Measurements from ENCODE around the gene STON1. TPM values are rescaled to one million over a fixed set of nuclear protein-coding genes. Genes with fewer than 3 reads are reported as not detected.
"Not testable (repeated sequence)": the region's sequence is repeated elsewhere in the genome, so short reads cannot be mapped to it uniquely, and the experiment has no call there.

The STON1 gene
- total RNA-seq, 1 donor from 2014 or later, result 37.5 TPM

DNA sequence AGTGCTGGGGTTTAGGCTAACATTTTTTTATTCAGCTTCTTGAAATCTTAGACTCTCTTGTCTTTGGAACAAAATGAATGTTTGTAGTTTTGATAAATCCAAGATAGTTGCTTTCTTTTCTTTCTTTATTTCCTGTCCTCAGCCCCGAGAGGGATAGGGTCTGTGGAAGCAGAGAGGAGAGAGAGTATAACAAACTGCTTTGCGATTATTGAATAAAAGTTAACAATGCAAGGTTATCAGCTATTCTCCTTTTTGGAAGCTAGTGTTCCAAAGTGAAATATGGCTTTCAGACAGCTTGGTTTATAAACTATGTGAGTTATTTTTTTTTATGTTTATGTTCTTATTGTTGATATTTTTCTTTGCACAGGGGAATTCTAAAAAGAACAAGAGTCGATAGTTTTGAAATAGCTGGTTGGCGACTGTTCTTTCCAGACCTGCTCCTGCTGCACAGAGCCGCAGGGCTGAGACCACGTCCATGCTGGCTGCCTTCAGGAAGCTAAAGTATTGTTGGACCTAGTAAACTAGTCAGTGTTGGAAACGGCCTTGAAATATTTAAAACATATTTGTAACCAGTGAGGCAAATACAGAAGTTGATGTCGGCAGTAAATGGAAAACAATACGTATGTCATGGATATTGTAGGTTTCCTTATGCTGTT, 15.5 kb upstream of the STON1 start:
- Mint-ChIP-seq H3K27me3 (ENCODE audit: unreplicated experiment) (no peaks in the 10 kb centered on the region), H3K4me3 (ENCODE audit: unreplicated experiment) (no peak overlapping the region), H3K27ac (ENCODE audit: unreplicated experiment) (peak overlapping the region; percentile 91), H3K36me3 (ENCODE audit: unreplicated experiment) (peaks cover 21% of the 10 kb centered on the region), H3K9me3 (ENCODE audit: unreplicated experiment) (no peaks in the 10 kb centered on the region), H3K4me1 (ENCODE audit: unreplicated experiment) (peaks cover 57% of the 10 kb centered on the region)
- TF ChIP-seq, protein P1, sequence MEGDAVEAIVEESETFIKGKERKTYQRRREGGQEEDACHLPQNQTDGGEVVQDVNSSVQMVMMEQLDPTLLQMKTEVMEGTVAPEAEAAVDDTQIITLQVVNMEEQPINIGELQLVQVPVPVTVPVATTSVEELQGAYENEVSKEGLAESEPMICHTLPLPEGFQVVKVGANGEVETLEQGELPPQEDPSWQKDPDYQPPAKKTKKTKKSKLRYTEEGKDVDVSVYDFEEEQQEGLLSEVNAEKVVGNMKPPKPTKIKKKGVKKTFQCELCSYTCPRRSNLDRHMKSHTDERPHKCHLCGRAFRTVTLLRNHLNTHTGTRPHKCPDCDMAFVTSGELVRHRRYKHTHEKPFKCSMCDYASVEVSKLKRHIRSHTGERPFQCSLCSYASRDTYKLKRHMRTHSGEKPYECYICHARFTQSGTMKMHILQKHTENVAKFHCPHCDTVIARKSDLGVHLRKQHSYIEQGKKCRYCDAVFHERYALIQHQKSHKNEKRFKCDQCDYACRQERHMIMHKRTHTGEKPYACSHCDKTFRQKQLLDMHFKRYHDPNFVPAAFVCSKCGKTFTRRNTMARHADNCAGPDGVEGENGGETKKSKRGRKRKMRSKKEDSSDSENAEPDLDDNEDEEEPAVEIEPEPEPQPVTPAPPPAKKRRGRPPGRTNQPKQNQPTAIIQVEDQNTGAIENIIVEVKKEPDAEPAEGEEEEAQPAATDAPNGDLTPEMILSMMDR (IDR thresholded peaks at IDR 0.05), result no peak
- no peak for DNase-seq (ENCODE audit: extremely low spot score, unreplicated experiment)

DNA sequence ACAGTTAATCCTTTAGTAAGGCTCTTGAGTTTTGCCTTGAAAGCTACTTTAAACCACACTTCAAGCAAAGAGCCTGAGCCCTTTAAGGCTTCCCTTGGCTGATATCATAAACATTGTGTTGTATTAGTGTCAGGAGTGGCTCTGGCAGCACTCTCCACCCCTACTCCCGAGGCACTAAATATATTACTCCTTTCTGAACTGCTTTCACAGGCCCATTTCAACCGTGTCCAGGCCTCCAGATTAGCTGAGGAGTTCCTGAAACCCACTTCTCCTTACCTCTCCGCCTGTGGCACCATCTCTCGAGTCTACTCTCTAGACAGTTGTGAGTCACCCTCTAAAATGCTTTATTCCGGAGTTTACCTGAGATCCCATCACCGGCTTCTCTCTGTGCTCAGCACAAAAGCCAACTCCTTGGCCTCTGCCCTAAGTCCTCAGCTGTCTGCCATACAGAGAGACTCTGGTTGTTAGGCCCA, 14.4 kb upstream of the STON1 start:
- TF ChIP-seq, protein P1 (IDR thresholded peaks at IDR 0.05), result no peak
- Mint-ChIP-seq H3K27ac (ENCODE audit: unreplicated experiment) (peak overlapping the region; percentile 91), H3K4me1 (ENCODE audit: unreplicated experiment) (peaks cover 46% of the 10 kb centered on the region), H3K9me3 (ENCODE audit: unreplicated experiment) (no peaks in the 10 kb centered on the region), H3K36me3 (ENCODE audit: unreplicated experiment) (peaks cover 25% of the 10 kb centered on the region), H3K4me3 (ENCODE audit: unreplicated experiment) (no peak overlapping the region), H3K27me3 (ENCODE audit: unreplicated experiment) (no peaks in the 10 kb centered on the region)
- DNase-seq (ENCODE audit: extremely low spot score, unreplicated experiment), result no peak

DNA sequence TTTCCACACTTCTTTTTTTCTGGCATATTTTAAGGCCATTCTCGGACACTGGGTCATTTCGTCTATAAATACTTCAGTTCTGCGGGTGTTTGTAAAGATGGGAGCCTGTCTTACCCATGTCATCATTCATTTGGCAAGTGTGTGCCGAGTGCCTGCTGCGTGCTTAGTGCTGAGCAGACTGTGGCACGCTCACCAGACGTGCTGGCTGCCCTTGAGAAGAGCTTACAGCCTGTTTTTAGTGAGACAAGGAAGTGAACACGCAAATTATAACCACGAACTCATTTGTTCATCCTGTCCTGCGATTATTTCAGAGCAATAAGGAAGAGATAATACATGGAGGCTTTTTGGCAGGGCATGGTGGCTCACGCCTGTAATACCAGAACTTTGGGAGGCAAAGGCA, 10.4 kb upstream of the STON1 start:
- Mint-ChIP-seq H3K36me3 (ENCODE audit: unreplicated experiment) (peaks cover 28% of the 10 kb centered on the region), H3K27me3 (ENCODE audit: unreplicated experiment) (no peaks in the 10 kb centered on the region)

DNA sequence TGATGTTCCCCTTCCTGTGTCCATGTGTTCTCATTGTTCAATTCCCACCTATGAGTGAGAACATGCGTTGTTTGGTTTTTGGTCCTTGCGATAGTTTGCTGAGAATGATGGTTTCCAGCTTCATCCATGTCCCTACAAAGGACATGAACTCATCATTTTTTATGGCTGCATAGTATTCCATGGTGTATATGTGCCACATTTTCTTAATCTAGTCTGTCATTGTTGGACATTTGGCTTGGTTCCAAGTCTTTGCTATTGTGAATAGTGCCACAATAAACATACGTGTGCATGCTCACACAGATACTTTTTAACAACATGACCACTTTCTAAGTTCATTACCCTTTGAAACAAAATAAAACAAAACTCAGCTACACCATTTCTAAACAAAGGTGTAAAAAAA, 5.2 kb upstream of the STON1 start:
- not testable (repeated sequence) for DNase-seq (ENCODE audit: extremely low spot score, unreplicated experiment); H3K4me3 Mint-ChIP-seq (ENCODE audit: unreplicated experiment); H3K27ac Mint-ChIP-seq (ENCODE audit: unreplicated experiment); H3K27me3 Mint-ChIP-seq (ENCODE audit: unreplicated experiment); H3K9me3 Mint-ChIP-seq (ENCODE audit: unreplicated experiment); H3K36me3 Mint-ChIP-seq (ENCODE audit: unreplicated experiment)
- peaks cover 36% of the 10 kb centered on the region for H3K4me1 Mint-ChIP-seq (ENCODE audit: unreplicated experiment)

More for the DNA sequence above, 10.4 kb upstream of the STON1 start:
- peaks cover 16% of the 10 kb centered on the region for H3K4me1 Mint-ChIP-seq (ENCODE audit: unreplicated experiment)
- no peaks in the 10 kb centered on the region for H3K9me3 Mint-ChIP-seq (ENCODE audit: unreplicated experiment)
- H3K4me3 Mint-ChIP-seq (ENCODE audit: unreplicated experiment), result no peak overlapping the region
- TF ChIP-seq, protein P1 (IDR thresholded peaks at IDR 0.05), result no peak
- DNase-seq (ENCODE audit: extremely low spot score, unreplicated experiment), result no peak
- no peak overlapping the region for H3K27ac Mint-ChIP-seq (ENCODE audit: unreplicated experiment)

DNA sequence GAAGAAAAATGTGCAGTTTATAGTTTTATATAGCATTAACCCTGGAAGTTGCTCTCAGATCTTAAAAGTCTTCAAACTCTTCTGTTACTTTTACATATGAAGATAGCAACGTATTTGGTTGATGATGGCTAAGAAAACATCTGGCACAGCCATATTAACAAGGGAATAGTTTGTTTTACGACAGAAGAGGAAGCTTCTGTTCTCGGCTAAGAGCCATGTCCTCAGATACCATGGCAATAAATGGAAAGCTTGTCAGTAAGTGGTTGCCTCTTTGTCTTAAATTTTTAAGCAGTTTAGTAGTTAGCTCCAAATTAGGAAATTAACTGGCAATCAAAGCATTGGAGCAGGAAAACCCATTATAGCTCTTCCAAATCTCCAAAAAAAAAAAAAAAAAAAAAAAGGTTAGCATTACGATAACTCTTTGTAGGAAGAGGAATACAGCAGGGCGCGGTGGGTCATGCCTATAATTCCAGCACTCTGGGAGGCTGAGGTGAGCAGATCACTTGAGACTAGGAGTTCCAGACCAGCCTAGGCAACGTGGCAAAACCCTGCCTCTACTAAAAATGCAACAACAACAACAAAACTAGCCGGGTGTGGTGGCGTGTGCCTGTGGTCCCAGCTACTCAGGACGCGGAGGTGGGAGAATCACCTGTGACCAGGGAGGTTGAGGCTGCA, 4.5 kb upstream of the STON1 start:
- Mint-ChIP-seq H3K36me3 (ENCODE audit: unreplicated experiment) (peaks cover 8% of the 10 kb centered on the region), H3K4me3 (ENCODE audit: unreplicated experiment) (no peak overlapping the region), H3K4me1 (ENCODE audit: unreplicated experiment) (peaks cover 36% of the 10 kb centered on the region), H3K27ac (ENCODE audit: unreplicated experiment) (peak overlapping the region; percentile 18), H3K9me3 (ENCODE audit: unreplicated experiment) (no peaks in the 10 kb centered on the region), H3K27me3 (ENCODE audit: unreplicated experiment) (no peaks in the 10 kb centered on the region)
- no peak for DNase-seq (ENCODE audit: extremely low spot score, unreplicated experiment)
- TF ChIP-seq, protein P1 (IDR thresholded peaks at IDR 0.05), result no peak

Measured in osteocyte (in vitro differentiated cells).